ENCODE measurements around the gene LIMS1.
"Not testable (repeated sequence)": the region's sequence is repeated elsewhere in the genome, so short reads cannot be mapped to it uniquely, and the experiment has no call there.

- TF ChIP-seq CTCF (IDR thresholded peaks at IDR 0.05); EZH2 (IDR thresholded peaks at IDR 0.05; ENCODE audit: borderline replicate concordance, insufficient read depth, low read depth, low read length, poor library complexity, severe bottlenecking): not testable (repeated sequence)
Observed at GRCh38 chr2:108690001-108690400, 155.7 kb downstream of the LIMS1 start.

Data from B cell (primary cell).